H1 (cell line): ENCODE measurements around the gene PKIB. TPM values are rescaled to one million over a fixed set of nuclear protein-coding genes. Genes with fewer than 3 reads are reported as not detected.

Source experiments
- BCL11A ChIP-seq, 2 experiments: IDR thresholded peaks; one replicate each; pipeline ENCODE4 v1.6.1; 2011; ENCODE audit warnings: low read depth in 2 of 2, low read length in 2 of 2, mild to moderate bottlenecking in 2 of 2
- CHD2 ChIP-seq: IDR thresholded peaks from 2 replicates; pipeline ENCODE4 v1.6.1; 2012; ENCODE audit warnings: low read length, improper control_type of control experiment
- HDAC2 ChIP-seq, 2 experiments: fragments of 300-600 bp in 1 of 2; sonication (generic) in 1 of 2; IDR thresholded peaks; 2 replicates each; pipeline ENCODE4 v1.6.1; 2011 to 2012; ENCODE audit warnings: low read depth in 2 of 2, low read length in 2 of 2, mild to moderate bottlenecking in 2 of 2, moderate library complexity in 2 of 2, borderline replicate concordance in 1 of 2, inconsistent platforms in 1 of 2
- KDM5A ChIP-seq: fragments of 200-600 bp; IDR thresholded peaks from 2 replicates; pipeline ENCODE4 v1.7.1; 2012; ENCODE audit warnings: mild to moderate bottlenecking, low read length, inconsistent platforms, mixed read lengths
- NANOG ChIP-seq: IDR thresholded peaks from 2 replicates; pipeline ENCODE4 v1.6.1; 2011; ENCODE audit warnings: low read length, low read depth, mild to moderate bottlenecking, inconsistent platforms; ENCODE audit not compliant: insufficient read depth, poor library complexity, severe bottlenecking
- TEAD4 ChIP-seq: IDR thresholded peaks from 2 replicates; pipeline ENCODE4 v1.6.1; 2012; ENCODE audit warnings: low read depth, low read length, inconsistent platforms, mixed read lengths
- polyA plus RNA-seq, 7 experiments: library from polyadenylated mRNA; depleted of rRNA in 3 of 7; stranded (reverse) in 5 of 7; unstranded in 2 of 7; fragments of >200 nt in 5 of 7; fragments of 200-250 nt in 2 of 7; gene quantifications; 1 replicate in 5 of 7; 2 replicates in 1 of 7; 4 replicates in 1 of 7; pipeline versions ENCODE4 v1.2.1 to v1.2.3, GENCODE V29; 2011 to 2013; ENCODE audit warnings: missing spikeins in 2 of 7, mixed read lengths in 2 of 7
- total RNA-seq: library from RNA; stranded (reverse); fragmentation: NEBNext Ultra II Directional; extraction: Animal tissue kit (Norgen Biotek cat#: 25700); gene quantifications from 2 replicates; pipeline ENCODE4 v1.2.1, GENCODE V29; 2021

The PKIB gene
- total and polyA plus RNA-seq, 2 of the 8 experiments (the other 6 are each of a cell fraction or from before 2014, with no cell fraction given): 13.5 to 73.3 TPM

GRCh38 chr6:122730775-122731386 lies 120.7 kb downstream of the PKIB start (continued):
- TF ChIP-seq TEAD4: no peak
- no peak for TF ChIP-seq CHD2
- TF ChIP-seq NANOG: no peak
- no peak for TF ChIP-seq KDM5A
- TF ChIP-seq HDAC2 (IDR thresholded peaks at IDR 0.05; ENCODE audit: borderline replicate concordance in 1 of 2, low read depth in 2 of 2, low read length in 2 of 2): no peak
- TF ChIP-seq BCL11A (IDR thresholded peaks at IDR 0.05; ENCODE audit: low read depth in 2 of 2, low read length in 2 of 2): no peak
